NT2/D1 (cell line): ENCODE results near the gene HTR7.

ENCODE experiments used
- DNase-seq: peaks from one replicate; pipeline ENCODE4 v3.0.0-alpha.2; 2011; ENCODE audit warnings: low read depth, low spot score
- H3K27me3 ChIP-seq: 2 replicates; pipeline ENCODE4 v1.6.0; 2011; ENCODE audit warnings: mild to moderate bottlenecking; ENCODE audit not compliant: insufficient read length, insufficient read depth
- H3K36me3 ChIP-seq: 2 replicates; pipeline ENCODE4 v1.6.1; 2011; ENCODE audit warnings: mild to moderate bottlenecking, low read length, mixed read lengths; ENCODE audit not compliant: insufficient read depth, insufficient read length
- H3K4me1 ChIP-seq: 2 replicates; pipeline ENCODE4 v1.5.1; 2011; ENCODE audit not compliant: insufficient read depth, insufficient read length
- H3K4me3 ChIP-seq: 2 replicates; pipeline ENCODE4 v1.5.1; 2011; ENCODE audit warnings: low read depth; ENCODE audit not compliant: insufficient read length
- H3K9ac ChIP-seq: 2 replicates; pipeline ENCODE4 v1.6.0; 2011; ENCODE audit warnings: low read depth; ENCODE audit not compliant: insufficient read length
- H3K9me3 ChIP-seq: 2 replicates; pipeline ENCODE4 v1.5.1; 2011; ENCODE audit warnings: mild to moderate bottlenecking, low read length; ENCODE audit not compliant: insufficient read depth
- SUZ12 ChIP-seq: IDR thresholded peaks from 2 replicates; pipeline ENCODE4 v1.6.1; 2011; ENCODE audit not compliant: insufficient read length, insufficient read depth; ENCODE audit errors: extremely low read depth
- YY1 ChIP-seq: IDR thresholded peaks from 2 replicates; pipeline ENCODE4 v1.6.1; 2011; ENCODE audit not compliant: insufficient read length, insufficient read depth
- ZNF274 ChIP-seq: IDR thresholded peaks from 2 replicates; pipeline ENCODE4 v1.6.1; 2011; ENCODE audit warnings: mild to moderate bottlenecking, low read depth, low read length

Gene HTR7

GRCh38 chr10:90804354-90804753, 53.5 kb downstream of the HTR7 start:
- Histone ChIP-seq H3K27me3 (no peaks in the 10 kb centered on the region), H3K36me3 (no peaks in the 10 kb centered on the region), H3K4me1 (no peaks in the 10 kb centered on the region), H3K9ac (no peak overlapping the region), H3K4me3 (no peak overlapping the region), H3K9me3 (peaks cover 31% of the 10 kb centered on the region)
- DNase-seq = no peak
- no peak for TF ChIP-seq SUZ12
- no peak for TF ChIP-seq YY1
- TF ChIP-seq ZNF274 = no peak

GRCh38 chr10:90801608-90802007, 56.2 kb downstream of the HTR7 start:
- no peaks in the 10 kb centered on the region for H3K36me3 ChIP-seq
- H3K4me3 ChIP-seq = no peak overlapping the region
- no peak for DNase-seq
- no peaks in the 10 kb centered on the region for H3K27me3 ChIP-seq
- TF ChIP-seq ZNF274 (no peak), YY1 (no peak), SUZ12 (no peak)
- H3K9me3 ChIP-seq = peaks cover 25% of the 10 kb centered on the region
- H3K9ac ChIP-seq = no peak overlapping the region
- H3K4me1 ChIP-seq = no peaks in the 10 kb centered on the region

DNA sequence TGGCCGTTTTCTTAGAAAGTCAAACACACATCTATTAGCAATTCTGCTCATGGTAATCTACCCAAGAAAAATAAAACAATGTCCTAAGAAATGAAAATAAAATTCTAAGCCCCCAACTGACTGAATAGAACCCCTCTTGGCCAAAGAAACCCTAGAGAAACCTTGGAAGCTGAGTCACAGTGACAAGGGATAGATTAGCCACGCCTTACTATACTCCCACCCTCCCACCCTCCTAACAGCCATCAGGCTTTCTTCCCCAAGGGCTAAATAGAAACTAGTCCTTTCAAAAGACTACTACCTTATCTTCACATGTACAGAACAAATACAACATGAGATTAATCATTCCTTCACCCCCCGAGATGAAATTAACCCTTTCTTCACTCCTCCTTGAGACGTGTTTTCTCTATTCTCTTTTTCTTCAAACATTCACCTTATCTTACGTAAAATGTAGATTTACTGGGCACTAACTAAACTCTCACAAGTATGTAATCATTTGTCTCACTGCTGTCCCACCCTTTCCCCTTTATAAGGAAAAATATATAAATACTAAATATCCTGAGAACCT, 57.5 kb downstream of the HTR7 start:
- no peak for TF ChIP-seq SUZ12
- TF ChIP-seq ZNF274 = no peak
- TF ChIP-seq YY1 = no peak
- no peak for DNase-seq
- Histone ChIP-seq H3K4me1 (no peaks in the 10 kb centered on the region), H3K9ac (no peak overlapping the region), H3K27me3 (no peaks in the 10 kb centered on the region), H3K36me3 (no peaks in the 10 kb centered on the region), H3K9me3 (peaks cover 27% of the 10 kb centered on the region), H3K4me3 (no peak overlapping the region)

DNA sequence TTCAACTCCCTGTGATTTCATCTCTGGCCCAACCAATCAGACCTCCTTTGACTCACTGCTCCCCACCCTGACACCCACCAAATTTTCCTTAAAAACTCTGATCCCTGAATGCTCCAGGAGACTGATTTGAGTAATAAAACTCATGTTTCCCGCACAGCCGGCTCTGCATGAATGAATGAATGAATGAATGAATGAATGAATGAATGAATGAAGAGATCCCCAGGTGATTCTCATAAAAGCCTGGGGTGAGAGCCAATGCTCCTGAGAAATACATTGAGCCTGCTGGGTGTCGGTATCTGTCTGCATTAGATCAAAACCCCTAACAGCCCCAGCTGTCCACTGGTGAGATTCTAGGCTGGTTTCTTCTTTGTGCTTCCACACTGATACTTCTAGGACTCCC, 58.7 kb downstream of the HTR7 start:
- no peak overlapping the region for H3K4me3 ChIP-seq
- no peak overlapping the region for H3K9ac ChIP-seq
- DNase-seq = no peak
- peaks cover 16% of the 10 kb centered on the region; the same call in 1 of the 2 replicates for H3K9me3 ChIP-seq
- no peaks in the 10 kb centered on the region for H3K4me1 ChIP-seq
- no peaks in the 10 kb centered on the region for H3K27me3 ChIP-seq
- H3K36me3 ChIP-seq = no peaks in the 10 kb centered on the region
- TF ChIP-seq SUZ12 (no peak), YY1 (no peak), ZNF274 (no peak)

DNA sequence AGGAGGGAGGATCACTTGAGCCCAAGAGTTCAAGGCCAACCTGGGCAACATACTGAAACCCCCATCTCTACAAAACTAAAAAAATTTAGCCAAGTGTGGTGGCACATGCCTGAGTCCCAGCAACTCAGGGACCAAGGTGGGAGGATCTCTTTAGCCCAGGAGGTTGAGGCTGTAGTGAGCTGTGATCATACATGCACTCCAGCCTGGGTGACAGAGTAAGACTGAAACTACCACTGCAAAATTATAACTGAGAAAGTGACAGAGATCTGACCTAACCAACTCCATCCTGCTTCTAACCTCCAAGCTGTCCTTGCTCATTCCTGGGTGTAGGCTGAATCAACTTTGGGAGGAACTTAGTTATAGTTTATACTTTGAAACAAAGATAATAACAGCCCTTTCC, 59.4 kb downstream of the HTR7 start:
- no peak for DNase-seq
- TF ChIP-seq YY1 (no peak), ZNF274 (no peak), SUZ12 (no peak)
- H3K36me3 ChIP-seq = no peaks in the 10 kb centered on the region
- no peak overlapping the region for H3K9ac ChIP-seq
- H3K4me1 ChIP-seq = no peaks in the 10 kb centered on the region
- H3K27me3 ChIP-seq = no peaks in the 10 kb centered on the region
- 0 out of 2 replicates have a peak, but pooled peaks cover 13% of the 10 kb centered on the region for H3K9me3 ChIP-seq
- H3K4me3 ChIP-seq = no peak overlapping the region

DNA sequence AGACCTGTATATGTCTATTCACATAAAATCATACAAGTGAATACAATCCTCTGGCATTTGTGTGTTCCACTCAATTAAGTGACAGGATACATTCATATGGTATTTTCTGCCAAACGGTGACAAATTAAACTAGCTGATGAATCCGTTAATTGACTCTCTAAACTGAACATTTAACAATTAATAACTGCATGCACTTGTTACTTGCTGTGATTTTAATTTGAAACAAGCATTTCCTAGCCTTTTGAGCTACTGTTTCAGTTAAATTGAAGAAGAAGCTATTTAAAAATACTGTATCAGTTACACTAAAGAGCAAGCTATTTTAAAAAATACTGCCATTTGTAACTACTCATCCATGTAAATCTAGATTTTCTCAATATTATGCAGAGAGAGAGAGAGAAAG, 67.4 kb downstream of the HTR7 start:
- H3K4me1 ChIP-seq = no peaks in the 10 kb centered on the region
- H3K36me3 ChIP-seq = no peaks in the 10 kb centered on the region
- 0 out of 2 replicates have a peak, but pooled peaks cover 1% of the 10 kb centered on the region for H3K9me3 ChIP-seq
- DNase-seq = no peak
- no peak overlapping the region for H3K4me3 ChIP-seq
- no peak overlapping the region for H3K9ac ChIP-seq
- H3K27me3 ChIP-seq = no peaks in the 10 kb centered on the region
- no peak for TF ChIP-seq SUZ12
- TF ChIP-seq YY1 = no peak
- TF ChIP-seq ZNF274 = no peak

- no peak overlapping the region for H3K9ac ChIP-seq
- H3K27me3 ChIP-seq = no peaks in the 10 kb centered on the region
- H3K9me3 ChIP-seq = no peaks in the 10 kb centered on the region
- no peak for DNase-seq
- TF ChIP-seq ZNF274 (no peak), SUZ12 (no peak)
- H3K36me3 ChIP-seq = no peaks in the 10 kb centered on the region
- H3K4me1 ChIP-seq = no peaks in the 10 kb centered on the region
- no peak overlapping the region for H3K4me3 ChIP-seq
Observed at GRCh38 chr10:90788968-90789367, 68.9 kb downstream of the HTR7 start.

DNA sequence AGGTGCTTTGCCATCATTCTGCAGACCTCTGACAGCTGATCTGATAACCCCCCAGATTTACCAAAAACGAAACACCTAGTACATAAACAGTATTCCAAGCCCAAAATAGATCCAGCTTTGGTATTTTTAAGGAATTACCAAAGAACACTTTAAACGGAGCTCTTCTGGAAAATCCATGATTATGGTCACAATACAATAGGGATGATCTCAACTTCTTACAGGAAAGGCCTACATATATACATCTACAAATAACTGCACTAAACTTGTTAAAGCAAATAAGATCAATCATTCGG, 69.7 kb downstream of the HTR7 start:
- no peaks in the 10 kb centered on the region for H3K9me3 ChIP-seq
- H3K4me3 ChIP-seq = no peak overlapping the region
- no peaks in the 10 kb centered on the region for H3K4me1 ChIP-seq
- H3K27me3 ChIP-seq = no peaks in the 10 kb centered on the region
- DNase-seq = no peak
- TF ChIP-seq YY1 (no peak), SUZ12 (no peak), ZNF274 (no peak)
- H3K9ac ChIP-seq = no peak overlapping the region
- H3K36me3 ChIP-seq = no peaks in the 10 kb centered on the region
